Progenitor cell of endocrine pancreas (in vitro differentiated cells): ENCODE data around the gene NTN4. TPM values are rescaled to one million over a fixed set of nuclear protein-coding genes. Genes with fewer than 3 reads are reported as not detected.

Experiments
- DNase-seq: peaks from one replicate; pipeline ENCODE4 v3.0.0; 2021; ENCODE audit warnings: low spot score; ENCODE audit not compliant: unreplicated experiment
- H3K27ac Mint-ChIP-seq: 2 replicates; pipeline ENCODE4 v1.8.0; 2021; ENCODE audit warnings: mild to moderate bottlenecking, moderate library complexity, mixed read lengths
- H3K27me3 Mint-ChIP-seq: 2 replicates; pipeline ENCODE4 v1.8.0; 2021; ENCODE audit warnings: mixed read lengths
- H3K36me3 Mint-ChIP-seq: 2 replicates; pipeline ENCODE4 v1.8.0; 2022; ENCODE audit warnings: mixed read lengths; ENCODE audit not compliant: insufficient read depth
- H3K4me1 Mint-ChIP-seq: 2 replicates; pipeline ENCODE4 v1.8.0; 2021; ENCODE audit warnings: low read depth, mixed read lengths
- H3K4me3 Mint-ChIP-seq: 2 replicates; pipeline ENCODE4 v1.8.0; 2021; ENCODE audit warnings: low read depth, mild to moderate bottlenecking, moderate library complexity, mixed read lengths
- H3K9me3 Mint-ChIP-seq: 2 replicates; pipeline ENCODE4 v1.8.0; 2021; ENCODE audit warnings: low read depth, mixed read lengths
- CTCF ChIP-seq: fragments of 200-600 bp; sonication (generic); IDR thresholded peaks from one replicate; pipeline ENCODE4 v1.5.0; 2021; ENCODE audit warnings: antibody characterized with exemption, mild to moderate bottlenecking; ENCODE audit not compliant: unreplicated experiment
- total RNA-seq: library from RNA; stranded (reverse); gene quantifications from 2 replicates; pipeline ENCODE4 v1.2.1, GENCODE V29; 2021

The NTN4 gene
- total RNA-seq, 1 donor from 2014 or later: 7.4 TPM

- Mint-ChIP-seq H3K27ac (no peak overlapping the region), H3K4me1 (peaks cover 17% of the 10 kb centered on the region), H3K9me3 (no peaks in the 10 kb centered on the region), H3K4me3 (no peak overlapping the region), H3K27me3 (no peaks in the 10 kb centered on the region), H3K36me3 (no peaks in the 10 kb centered on the region)
- no peak for TF ChIP-seq CTCF
- DNase-seq: no peak
Measured at GRCh38 chr12:95715177-95715576, 75.4 kb downstream of the NTN4 start.

GRCh38 chr12:95712269-95712668 is 78.3 kb downstream of the NTN4 start:
- Mint-ChIP-seq H3K4me3 (no peak overlapping the region), H3K27me3 (peaks cover under 1% of the 10 kb centered on the region), H3K4me1 (peaks cover 14% of the 10 kb centered on the region), H3K9me3 (no peaks in the 10 kb centered on the region), H3K36me3 (no peaks in the 10 kb centered on the region), H3K27ac (no peak overlapping the region)
- no peak for TF ChIP-seq CTCF
- DNase-seq: no peak

GRCh38 chr12:95710386-95710785 is 80.2 kb downstream of the NTN4 start:
- TF ChIP-seq CTCF: no peak
- H3K36me3 Mint-ChIP-seq: no peaks in the 10 kb centered on the region

GRCh38 chr12:95709152-95709551 is 81.4 kb downstream of the NTN4 start:
- TF ChIP-seq CTCF: no peak
- no peaks in the 10 kb centered on the region for H3K9me3 Mint-ChIP-seq
- no peak overlapping the region for H3K4me3 Mint-ChIP-seq
- peaks cover 8% of the 10 kb centered on the region for H3K4me1 Mint-ChIP-seq
- no peak overlapping the region for H3K27ac Mint-ChIP-seq
- no peaks in the 10 kb centered on the region for H3K36me3 Mint-ChIP-seq
- no peak for DNase-seq
- peaks cover 7% of the 10 kb centered on the region for H3K27me3 Mint-ChIP-seq

More at GRCh38 chr12:95710386-95710785, 80.2 kb downstream of the NTN4 start:
- Mint-ChIP-seq H3K27me3 (peaks cover 6% of the 10 kb centered on the region), H3K27ac (no peak overlapping the region), H3K9me3 (no peaks in the 10 kb centered on the region), H3K4me1 (peaks cover 8% of the 10 kb centered on the region), H3K4me3 (no peak overlapping the region)
- no peak for DNase-seq

GRCh38 chr12:95705143-95705542 is 85.4 kb downstream of the NTN4 start:
- Mint-ChIP-seq H3K4me3 (no peak overlapping the region), H3K4me1 (peaks cover 8% of the 10 kb centered on the region), H3K27me3 (peaks cover 7% of the 10 kb centered on the region), H3K36me3 (no peaks in the 10 kb centered on the region), H3K9me3 (no peaks in the 10 kb centered on the region), H3K27ac (no peak overlapping the region)
- no peak for TF ChIP-seq CTCF
- DNase-seq: no peak
